HK-2 (cell line): Measurements from ENCODE around the gene MARCHF2.

Experiments
- DNase-seq: peaks from one replicate; pipeline ENCODE4 v3.0.0-alpha.2; 2018; ENCODE audit not compliant: unreplicated experiment

MARCHF2 gene

GRCh38 chr19:8477889-8478288 is 64.8 kb downstream of the MARCHF2 start:
- no peak for DNase-seq

- no peak for DNase-seq
Observed at GRCh38 chr19:8478598-8478997, 65.5 kb downstream of the MARCHF2 start.

- DNase-seq = no peak
Observed at GRCh38 chr19:8481201-8481600, 68.1 kb downstream of the MARCHF2 start.

GRCh38 chr19:8481616-8482015 is 68.5 kb downstream of the MARCHF2 start:
- no peak for DNase-seq

GRCh38 chr19:8482696-8483095 is 69.6 kb downstream of the MARCHF2 start:
- no peak for DNase-seq

GRCh38 chr19:8483165-8483564 is 70.1 kb downstream of the MARCHF2 start:
- no peak for DNase-seq

GRCh38 chr19:8484331-8484894 is 71.3 kb downstream of the MARCHF2 start:
- DNase-seq = no peak

GRCh38 chr19:8485561-8486371 is 72.7 kb downstream of the MARCHF2 start:
- no peak for DNase-seq

- no peak for DNase-seq
Observed at GRCh38 chr19:8486661-8487136, 73.6 kb downstream of the MARCHF2 start.

GRCh38 chr19:8487137-8487851 is 74.2 kb downstream of the MARCHF2 start:
- DNase-seq = no peak

GRCh38 chr19:8488365-8488764 is 75.3 kb downstream of the MARCHF2 start:
- DNase-seq = no peak
